Measurements from ENCODE around the gene SPTSSA.

DNA sequence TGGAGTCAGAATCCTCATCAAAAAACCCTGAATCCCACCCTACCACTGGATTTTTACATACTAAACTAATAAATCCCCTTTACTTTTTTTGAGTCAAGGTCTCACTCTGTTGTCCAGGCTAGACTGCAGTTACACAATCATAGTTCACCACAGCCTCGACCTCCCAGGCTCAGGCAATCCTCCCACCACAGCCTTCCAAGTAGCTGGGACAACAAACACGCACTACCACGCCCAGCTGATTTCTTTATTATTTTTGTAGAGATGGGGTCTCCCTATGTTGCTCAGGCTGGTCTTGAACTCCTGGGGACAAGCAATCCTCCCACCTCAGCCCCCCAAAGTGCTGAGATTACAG is 24.3 kb downstream of the SPTSSA start:
- TF ChIP-seq, protein P1, sequence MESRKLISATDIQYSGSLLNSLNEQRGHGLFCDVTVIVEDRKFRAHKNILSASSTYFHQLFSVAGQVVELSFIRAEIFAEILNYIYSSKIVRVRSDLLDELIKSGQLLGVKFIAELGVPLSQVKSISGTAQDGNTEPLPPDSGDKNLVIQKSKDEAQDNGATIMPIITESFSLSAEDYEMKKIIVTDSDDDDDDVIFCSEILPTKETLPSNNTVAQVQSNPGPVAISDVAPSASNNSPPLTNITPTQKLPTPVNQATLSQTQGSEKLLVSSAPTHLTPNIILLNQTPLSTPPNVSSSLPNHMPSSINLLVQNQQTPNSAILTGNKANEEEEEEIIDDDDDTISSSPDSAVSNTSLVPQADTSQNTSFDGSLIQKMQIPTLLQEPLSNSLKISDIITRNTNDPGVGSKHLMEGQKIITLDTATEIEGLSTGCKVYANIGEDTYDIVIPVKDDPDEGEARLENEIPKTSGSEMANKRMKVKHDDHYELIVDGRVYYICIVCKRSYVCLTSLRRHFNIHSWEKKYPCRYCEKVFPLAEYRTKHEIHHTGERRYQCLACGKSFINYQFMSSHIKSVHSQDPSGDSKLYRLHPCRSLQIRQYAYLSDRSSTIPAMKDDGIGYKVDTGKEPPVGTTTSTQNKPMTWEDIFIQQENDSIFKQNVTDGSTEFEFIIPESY (IDR thresholded peaks at IDR 0.05): no peak
- TF ChIP-seq, protein P2, sequence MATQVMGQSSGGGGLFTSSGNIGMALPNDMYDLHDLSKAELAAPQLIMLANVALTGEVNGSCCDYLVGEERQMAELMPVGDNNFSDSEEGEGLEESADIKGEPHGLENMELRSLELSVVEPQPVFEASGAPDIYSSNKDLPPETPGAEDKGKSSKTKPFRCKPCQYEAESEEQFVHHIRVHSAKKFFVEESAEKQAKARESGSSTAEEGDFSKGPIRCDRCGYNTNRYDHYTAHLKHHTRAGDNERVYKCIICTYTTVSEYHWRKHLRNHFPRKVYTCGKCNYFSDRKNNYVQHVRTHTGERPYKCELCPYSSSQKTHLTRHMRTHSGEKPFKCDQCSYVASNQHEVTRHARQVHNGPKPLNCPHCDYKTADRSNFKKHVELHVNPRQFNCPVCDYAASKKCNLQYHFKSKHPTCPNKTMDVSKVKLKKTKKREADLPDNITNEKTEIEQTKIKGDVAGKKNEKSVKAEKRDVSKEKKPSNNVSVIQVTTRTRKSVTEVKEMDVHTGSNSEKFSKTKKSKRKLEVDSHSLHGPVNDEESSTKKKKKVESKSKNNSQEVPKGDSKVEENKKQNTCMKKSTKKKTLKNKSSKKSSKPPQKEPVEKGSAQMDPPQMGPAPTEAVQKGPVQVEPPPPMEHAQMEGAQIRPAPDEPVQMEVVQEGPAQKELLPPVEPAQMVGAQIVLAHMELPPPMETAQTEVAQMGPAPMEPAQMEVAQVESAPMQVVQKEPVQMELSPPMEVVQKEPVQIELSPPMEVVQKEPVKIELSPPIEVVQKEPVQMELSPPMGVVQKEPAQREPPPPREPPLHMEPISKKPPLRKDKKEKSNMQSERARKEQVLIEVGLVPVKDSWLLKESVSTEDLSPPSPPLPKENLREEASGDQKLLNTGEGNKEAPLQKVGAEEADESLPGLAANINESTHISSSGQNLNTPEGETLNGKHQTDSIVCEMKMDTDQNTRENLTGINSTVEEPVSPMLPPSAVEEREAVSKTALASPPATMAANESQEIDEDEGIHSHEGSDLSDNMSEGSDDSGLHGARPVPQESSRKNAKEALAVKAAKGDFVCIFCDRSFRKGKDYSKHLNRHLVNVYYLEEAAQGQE (IDR thresholded peaks at IDR 0.05; ENCODE audit: low read depth, low read length): no peak
